K562 (cell line): Measurements from ENCODE around the gene NR6A1. TPM values are rescaled to one million over a fixed set of nuclear protein-coding genes. Genes with fewer than 3 reads are reported as not detected.

Experiments used
- ASH1L ChIP-seq: fragments of 450-650 bp; IDR thresholded peaks from 2 replicates; pipeline ENCODE4 v1.6.1; 2018; ENCODE audit warnings: borderline replicate concordance, mild to moderate bottlenecking, low read depth; ENCODE audit not compliant: partially characterized antibody
- FOSL1 ChIP-seq: fragments of 200-800 bp; sonication (Bioruptor generic); conservative IDR thresholded peaks from 2 replicates; pipeline ENCODE4 v1.6.1; 2016; ENCODE audit warnings: missing genetic modification characterization, missing compliant biosample characterization
- KDM1A ChIP-seq, 2 experiments: fragments of 450-650 bp; IDR thresholded peaks; 2 replicates each; pipeline ENCODE4 v1.6.1; 2016; ENCODE audit warnings: mild to moderate bottlenecking in 2 of 2
- TRIM25 ChIP-seq: fragments of 450-650 bp; IDR thresholded peaks from 2 replicates; pipeline ENCODE4 v1.7.0; 2016; ENCODE audit warnings: borderline replicate concordance
- ZBTB40 ChIP-seq, 2 experiments: fragments of 450-650 bp in 1 of 2; sonication (generic) in 1 of 2; formaldehyde crosslinking in 1 of 2; IDR thresholded peaks; 2 replicates each; pipeline versions ENCODE4 v1.7.1 to v1.9.0; 2016 to 2022; ENCODE audit warnings: inconsistent platforms in 1 of 2, mild to moderate bottlenecking in 1 of 2, missing genetic modification reagents in 1 of 2
- polyA plus RNA-seq, 8 experiments: library from polyadenylated mRNA; depleted of rRNA in 4 of 8; stranded (reverse) in 5 of 8; unstranded in 3 of 8; fragments of >200 nt; fragmentation: Nextera tagmentation in 2 of 8; fragmentation: Illumina TruSeq in 1 of 8; extraction: Ambion mirVana in 2 of 8; extraction: Trizol in 1 of 8; gene quantifications; 2 replicates each; pipeline versions ENCODE4 v1.2.1 to v1.2.3, GENCODE V29; 2011 to 2014; ENCODE audit warnings: inconsistent platforms in 1 of 8, missing spikeins in 1 of 8
- total RNA-seq, 7 experiments: library from RNA; depleted of rRNA in 6 of 7; stranded (reverse); fragments of >200 nt in 6 of 7; fragmentation: Illumina TruSeq in 2 of 7; extraction: Trizol in 2 of 7; gene quantifications; 2 replicates each; pipeline versions ENCODE4 v1.2.1 to v1.2.3, GENCODE V29; 2011 to 2021; ENCODE audit warnings: low replicate concordance in 1 of 7
- TF ChIP-seq, protein P1 (sequence below), 2 experiments: fragments of 150-350 bp in 1 of 2; IDR thresholded peaks; 2 replicates each; pipeline ENCODE4 v1.6.1; 2012 to 2016; ENCODE audit warnings: low read depth in 2 of 2, low read length in 2 of 2, mild to moderate bottlenecking in 1 of 2, moderate library complexity in 1 of 2

NR6A1 gene
- total and polyA plus RNA-seq, 9 of the 15 experiments (the other 6 are each of a cell fraction or from before 2014, with no cell fraction given): 9.7 to 55.4 (median 28.3) TPM

DNA sequence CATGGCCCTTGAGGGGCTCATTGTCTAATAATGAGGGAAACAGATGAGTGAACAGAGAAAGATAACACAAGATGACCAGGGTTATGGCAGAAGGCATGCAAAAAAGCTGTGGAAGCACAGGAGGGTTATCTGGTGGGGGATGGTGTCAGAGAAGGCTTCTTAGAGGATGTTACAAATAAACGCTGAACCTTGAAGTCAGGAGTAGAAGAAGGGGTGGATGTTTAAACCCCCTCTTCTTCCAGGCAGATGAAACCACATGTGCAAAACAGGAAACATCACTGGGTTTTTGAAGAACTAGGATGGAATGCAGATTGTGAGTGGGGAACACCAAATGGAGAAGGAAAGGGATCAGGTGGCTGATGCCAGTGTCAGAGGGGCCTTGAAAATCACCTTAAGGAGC lies 222.1 kb downstream of the NR6A1 start (continued):
- no peak for TF ChIP-seq ZBTB40 (IDR thresholded peaks at IDR 0.05)
- no peak for TF ChIP-seq ZBTB40 (CRISPR knock-in tag; IDR thresholded peaks at IDR 0.05)
- no peak for TF ChIP-seq TRIM25
- TF ChIP-seq ASH1L: no peak
- no peak for TF ChIP-seq KDM1A (IDR thresholded peaks at IDR 0.05)
- no peak for TF ChIP-seq FOSL1
- TF ChIP-seq, protein P1, sequence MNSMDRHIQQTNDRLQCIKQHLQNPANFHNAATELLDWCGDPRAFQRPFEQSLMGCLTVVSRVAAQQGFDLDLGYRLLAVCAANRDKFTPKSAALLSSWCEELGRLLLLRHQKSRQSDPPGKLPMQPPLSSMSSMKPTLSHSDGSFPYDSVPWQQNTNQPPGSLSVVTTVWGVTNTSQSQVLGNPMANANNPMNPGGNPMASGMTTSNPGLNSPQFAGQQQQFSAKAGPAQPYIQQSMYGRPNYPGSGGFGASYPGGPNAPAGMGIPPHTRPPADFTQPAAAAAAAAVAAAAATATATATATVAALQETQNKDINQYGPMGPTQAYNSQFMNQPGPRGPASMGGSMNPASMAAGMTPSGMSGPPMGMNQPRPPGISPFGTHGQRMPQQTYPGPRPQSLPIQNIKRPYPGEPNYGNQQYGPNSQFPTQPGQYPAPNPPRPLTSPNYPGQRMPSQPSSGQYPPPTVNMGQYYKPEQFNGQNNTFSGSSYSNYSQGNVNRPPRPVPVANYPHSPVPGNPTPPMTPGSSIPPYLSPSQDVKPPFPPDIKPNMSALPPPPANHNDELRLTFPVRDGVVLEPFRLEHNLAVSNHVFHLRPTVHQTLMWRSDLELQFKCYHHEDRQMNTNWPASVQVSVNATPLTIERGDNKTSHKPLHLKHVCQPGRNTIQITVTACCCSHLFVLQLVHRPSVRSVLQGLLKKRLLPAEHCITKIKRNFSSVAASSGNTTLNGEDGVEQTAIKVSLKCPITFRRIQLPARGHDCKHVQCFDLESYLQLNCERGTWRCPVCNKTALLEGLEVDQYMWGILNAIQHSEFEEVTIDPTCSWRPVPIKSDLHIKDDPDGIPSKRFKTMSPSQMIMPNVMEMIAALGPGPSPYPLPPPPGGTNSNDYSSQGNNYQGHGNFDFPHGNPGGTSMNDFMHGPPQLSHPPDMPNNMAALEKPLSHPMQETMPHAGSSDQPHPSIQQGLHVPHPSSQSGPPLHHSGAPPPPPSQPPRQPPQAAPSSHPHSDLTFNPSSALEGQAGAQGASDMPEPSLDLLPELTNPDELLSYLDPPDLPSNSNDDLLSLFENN (IDR thresholded peaks at IDR 0.05; ENCODE audit: low read depth in 2 of 2, low read length in 2 of 2): no peak
